ENCODE data around the gene ANO1. TPM values are rescaled to one million over a fixed set of nuclear protein-coding genes. Genes with fewer than 3 reads are reported as not detected.

ANO1 gene
- total RNA-seq, 1 donor from 2014 or later, result 9.0 TPM

GRCh38 chr11:70091638-70092037 is 13.5 kb downstream of the ANO1 start:
- DNase-seq, result no peak
- intact Hi-C loops (cut with DNase I), result no loop called here
- Histone ChIP-seq H3K4me1 (no peaks in the 10 kb centered on the region), H3K27ac (no peak overlapping the region), H3K27me3 (ENCODE audit: low read depth) (no peaks in the 10 kb centered on the region), H3K4me3 (no peak overlapping the region), H3K9me3 (no peaks in the 10 kb centered on the region), H3K36me3 (no peaks in the 10 kb centered on the region)
- ATAC-seq, result no peak
- TF ChIP-seq CTCF (IDR thresholded peaks at IDR 0.05), result no peak

GRCh38 chr11:70092959-70093715 is 15.0 kb downstream of the ANO1 start:
- Histone ChIP-seq H3K27me3 (ENCODE audit: low read depth) (no peaks in the 10 kb centered on the region), H3K36me3 (no peaks in the 10 kb centered on the region), H3K4me1 (no peaks in the 10 kb centered on the region), H3K4me3 (no peak overlapping the region), H3K9me3 (no peaks in the 10 kb centered on the region), H3K27ac (no peak overlapping the region)
- DNase-seq (no peak), ATAC-seq (no peak)
- intact Hi-C loops (cut with DNase I), result no loop called here
- no peak for TF ChIP-seq CTCF (IDR thresholded peaks at IDR 0.05)

GRCh38 chr11:70095541-70096252 is 17.6 kb downstream of the ANO1 start:
- Histone ChIP-seq H3K4me3 (no peak overlapping the region), H3K36me3 (no peaks in the 10 kb centered on the region), H3K9me3 (no peaks in the 10 kb centered on the region), H3K27me3 (ENCODE audit: low read depth) (no peaks in the 10 kb centered on the region), H3K27ac (no peak overlapping the region), H3K4me1 (no peaks in the 10 kb centered on the region)
- intact Hi-C loops (cut with DNase I), result no loop called here
- no peak for DNase-seq
- no peak for TF ChIP-seq CTCF (IDR thresholded peaks at IDR 0.05)
- no peak for ATAC-seq

- no peak for DNase-seq
- Histone ChIP-seq H3K4me3 (no peak overlapping the region), H3K27ac (no peak overlapping the region), H3K27me3 (ENCODE audit: low read depth) (no peaks in the 10 kb centered on the region), H3K4me1 (no peaks in the 10 kb centered on the region), H3K36me3 (no peaks in the 10 kb centered on the region), H3K9me3 (no peaks in the 10 kb centered on the region)
- ATAC-seq, result no peak
- no peak for TF ChIP-seq CTCF (IDR thresholded peaks at IDR 0.05)
- intact Hi-C loops (cut with DNase I), result no loop called here
Observed at GRCh38 chr11:70097783-70098563, 19.9 kb downstream of the ANO1 start.

- no peaks in the 10 kb centered on the region for H3K36me3 ChIP-seq
- no peaks in the 10 kb centered on the region for H3K27me3 ChIP-seq (ENCODE audit: low read depth)
- DNase-seq (no peak), ATAC-seq (no peak)
- intact Hi-C loops (cut with DNase I), result no loop called here
- H3K4me1 ChIP-seq, result no peaks in the 10 kb centered on the region
- TF ChIP-seq CTCF (IDR thresholded peaks at IDR 0.05), result no peak
- H3K4me3 ChIP-seq, result no peak overlapping the region
- no peak overlapping the region for H3K27ac ChIP-seq
- H3K9me3 ChIP-seq, result no peaks in the 10 kb centered on the region
Observed at GRCh38 chr11:70098936-70099335, 20.8 kb downstream of the ANO1 start.

Measured in lower lobe of right lung (tissue), 2 donors.